ENCODE measurements around the gene NOTO. TPM values are rescaled to one million over a fixed set of nuclear protein-coding genes. Genes with fewer than 3 reads are reported as not detected.
A peak's percentile ranks its signal among the peaks of the same experiment; 100 is the strongest.

NOTO gene
- polyA plus RNA-seq, 2 of the 4 experiments (the other 2 are of a cell fraction): 0.03 TPM; not detected in 1

DNA sequence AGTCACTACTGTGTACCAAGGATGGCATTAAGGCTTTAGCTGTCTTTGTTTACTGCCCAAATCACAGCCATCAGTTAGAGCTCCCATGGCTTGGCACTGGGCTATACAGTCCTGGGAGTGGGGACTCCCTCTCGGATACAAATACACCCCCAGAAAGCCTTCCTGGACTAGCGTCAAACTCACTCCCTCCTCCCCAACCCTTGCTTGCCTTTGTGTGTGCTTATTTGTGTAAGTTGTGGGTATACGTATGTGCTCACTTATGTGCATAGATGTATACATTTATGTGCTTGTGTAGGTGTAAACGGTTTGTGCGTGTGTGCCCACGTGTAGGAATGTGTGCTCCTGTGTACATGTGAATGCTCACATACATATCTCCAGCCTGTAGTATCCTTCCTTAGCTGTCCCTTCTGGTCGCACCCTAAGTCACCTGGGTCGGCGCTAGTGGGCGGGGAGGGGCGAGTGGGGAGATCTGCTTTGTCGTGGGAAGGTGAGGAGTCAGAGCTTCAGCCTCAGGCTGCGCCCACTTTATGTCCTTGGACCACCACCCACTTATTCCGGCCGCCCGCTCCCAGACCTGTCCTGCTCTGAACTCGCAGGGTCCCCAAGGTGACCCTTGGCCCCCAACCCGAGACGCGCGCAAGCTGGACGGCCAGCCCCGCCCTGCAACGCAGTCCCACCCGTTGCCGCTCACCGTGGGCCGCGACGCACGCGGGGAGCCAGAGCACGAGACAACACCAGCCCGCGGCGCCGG lies 30.2 kb downstream of the NOTO start:
- Histone ChIP-seq H3K27ac (peak overlapping the region; percentile 55 to 81), H3K4me3 (peak overlapping the region; percentile 64), H3K9me3 (no peaks in the 10 kb centered on the region), H3K4me2 (peak overlapping the region; percentile 97), H3K4me1 (peaks cover 18% of the 10 kb centered on the region)
- ATAC-seq: peak in 1 of 2 experiments; percentile 10; a peak in 1 of 6 replicates
- CTCF ChIA-PET: interaction anchor here (0.6 to 8.4 kb wide), 10 partner anchors 9 to 148 kb away, joined by 3 to 36 read pairs (median 10); partner anchors contain the start of gene SMYD5
- 6% methylated on average over 20 of the region's 37 CpGs for WGBS (ENCODE audit: missing lambda C conversion rate)
- POLR2A ChIA-PET: interaction anchor here (0.9 to 2.4 kb wide), 11 partner anchors 10 to 505 kb away, joined by 3 to 16 read pairs (median 8); partner anchors contain the start of genes ALMS1, EGR4, FBXO41 and TPRKB
- no peak for FAIRE-seq
- TF ChIP-seq NR3C1 (IDR thresholded peaks at IDR 0.05) (no peak), MYC (IDR thresholded peaks at IDR 0.05; ENCODE audit: borderline replicate concordance, low read length) (no peak), POLR2AphosphoS2 (conservative IDR thresholded peaks at IDR 0.05; ENCODE audit: low read length) (no peak), HOXB5 (CRISPR knock-in tag; IDR thresholded peaks at IDR 0.05) (no peak), HDAC2 (IDR thresholded peaks at IDR 0.05) (no peak), KDM5A (IDR thresholded peaks at IDR 0.05) (no peak), EHMT2 (IDR thresholded peaks at IDR 0.05; ENCODE audit: low read depth) (no peak), BHLHE40 (IDR thresholded peaks at IDR 0.05; ENCODE audit: low read depth, low read length) (no peak), ESRRA (IDR thresholded peaks at IDR 0.05; ENCODE audit: borderline replicate concordance, low read length) (0 out of 2 replicates have a peak, but pooled peaks have one; percentile 37), PHF8 (IDR thresholded peaks at IDR 0.05; ENCODE audit: borderline replicate concordance, low read depth) (peak; percentile 70; the same call in 1 of the 2 replicates), MAFK (IDR thresholded peaks at IDR 0.05; ENCODE audit: partially characterized antibody) (no peak)
- DNase-seq (ENCODE audit: low read depth in 1 of 2, low spot score in 1 of 2): peak; percentile 34 to 39

- DNase-seq (ENCODE audit: low read depth in 1 of 2, low spot score in 1 of 2): peak; percentile 99 to 100
- WGBS (ENCODE audit: missing lambda C conversion rate): 1% methylated on average over 57 of the region's 67 CpGs
- TF ChIP-seq ZNF302 (CRISPR knock-in tag; IDR thresholded peaks at IDR 0.05) (no peak), HOXB13 (CRISPR knock-in tag; IDR thresholded peaks at IDR 0.05; ENCODE audit: low read depth) (no peak; the same call in 1 of the 2 replicates), MAZ (IDR thresholded peaks at IDR 0.05; ENCODE audit: borderline replicate concordance, low read depth, low read length) (no peak), BHLHE40 (IDR thresholded peaks at IDR 0.05; ENCODE audit: low read depth, low read length) (no peak), HOXA7 (CRISPR knock-in tag; IDR thresholded peaks at IDR 0.05) (no peak), ZC3H11A (IDR thresholded peaks at IDR 0.05) (no peak), NR3C1 (IDR thresholded peaks at IDR 0.05) (no peak), NPAS2 (CRISPR knock-in tag; IDR thresholded peaks at IDR 0.05; ENCODE audit: borderline replicate concordance) (no peak), HES2 (IDR thresholded peaks at IDR 0.05) (no peak), GATA3 (IDR thresholded peaks at IDR 0.05; ENCODE audit: borderline replicate concordance) (no peak), JUN (IDR thresholded peaks at IDR 0.05) (no peak), EP300 (IDR thresholded peaks at IDR 0.05) (no peak), ZFP36 (IDR thresholded peaks at IDR 0.05; ENCODE audit: borderline replicate concordance, partially characterized antibody) (no peak), TFCP2L1 (CRISPR knock-in tag; IDR thresholded peaks at IDR 0.05) (0 out of 2 replicates have a peak, but pooled peaks have one; percentile 53), CEBPB (IDR thresholded peaks at IDR 0.05) (no peak), JUNB (IDR thresholded peaks at IDR 0.05) (no peak), TP53 (CRISPR knock-in tag; IDR thresholded peaks at IDR 0.05) (no peak), POLR2A (IDR thresholded peaks at IDR 0.05; ENCODE audit: low read length) (peak; percentile 75), CTCF (IDR thresholded peaks at IDR 0.05) (no peak), FOXS1 (CRISPR knock-in tag; IDR thresholded peaks at IDR 0.05) (no peak), EHMT2 (IDR thresholded peaks at IDR 0.05; ENCODE audit: low read depth) (no peak)
- TF ChIP-seq, protein P1, sequence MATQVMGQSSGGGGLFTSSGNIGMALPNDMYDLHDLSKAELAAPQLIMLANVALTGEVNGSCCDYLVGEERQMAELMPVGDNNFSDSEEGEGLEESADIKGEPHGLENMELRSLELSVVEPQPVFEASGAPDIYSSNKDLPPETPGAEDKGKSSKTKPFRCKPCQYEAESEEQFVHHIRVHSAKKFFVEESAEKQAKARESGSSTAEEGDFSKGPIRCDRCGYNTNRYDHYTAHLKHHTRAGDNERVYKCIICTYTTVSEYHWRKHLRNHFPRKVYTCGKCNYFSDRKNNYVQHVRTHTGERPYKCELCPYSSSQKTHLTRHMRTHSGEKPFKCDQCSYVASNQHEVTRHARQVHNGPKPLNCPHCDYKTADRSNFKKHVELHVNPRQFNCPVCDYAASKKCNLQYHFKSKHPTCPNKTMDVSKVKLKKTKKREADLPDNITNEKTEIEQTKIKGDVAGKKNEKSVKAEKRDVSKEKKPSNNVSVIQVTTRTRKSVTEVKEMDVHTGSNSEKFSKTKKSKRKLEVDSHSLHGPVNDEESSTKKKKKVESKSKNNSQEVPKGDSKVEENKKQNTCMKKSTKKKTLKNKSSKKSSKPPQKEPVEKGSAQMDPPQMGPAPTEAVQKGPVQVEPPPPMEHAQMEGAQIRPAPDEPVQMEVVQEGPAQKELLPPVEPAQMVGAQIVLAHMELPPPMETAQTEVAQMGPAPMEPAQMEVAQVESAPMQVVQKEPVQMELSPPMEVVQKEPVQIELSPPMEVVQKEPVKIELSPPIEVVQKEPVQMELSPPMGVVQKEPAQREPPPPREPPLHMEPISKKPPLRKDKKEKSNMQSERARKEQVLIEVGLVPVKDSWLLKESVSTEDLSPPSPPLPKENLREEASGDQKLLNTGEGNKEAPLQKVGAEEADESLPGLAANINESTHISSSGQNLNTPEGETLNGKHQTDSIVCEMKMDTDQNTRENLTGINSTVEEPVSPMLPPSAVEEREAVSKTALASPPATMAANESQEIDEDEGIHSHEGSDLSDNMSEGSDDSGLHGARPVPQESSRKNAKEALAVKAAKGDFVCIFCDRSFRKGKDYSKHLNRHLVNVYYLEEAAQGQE (IDR thresholded peaks at IDR 0.05): no peak
- TF ChIP-seq, protein P2, sequence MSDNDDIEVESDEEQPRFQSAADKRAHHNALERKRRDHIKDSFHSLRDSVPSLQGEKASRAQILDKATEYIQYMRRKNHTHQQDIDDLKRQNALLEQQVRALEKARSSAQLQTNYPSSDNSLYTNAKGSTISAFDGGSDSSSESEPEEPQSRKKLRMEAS (IDR thresholded peaks at IDR 0.05): no peak; the same call in 1 of the 2 replicates
These were observed 31.0 kb downstream of the NOTO start, which contains the start of gene PRADC1 for GRCh38 chr2:73233154-73233931. TSS of gene PRADC1 (minus strand) at chr2:73233239. CDS start at chr2:73233160, 79 bp downstream.

More at GRCh38 chr2:73233154-73233931, 31.0 kb downstream of the NOTO start, which contains the start of gene PRADC1:
- CTCF ChIA-PET: interaction anchor here (1.3 to 8.4 kb wide), 9 partner anchors 11 to 148 kb away, joined by 3 to 36 read pairs (median 14); partner anchors contain the start of gene SMYD5
- H3K4me2 ChIP-seq: peak within 1 kb of the TSS; percentile 97
- peak; percentile 84 to 95 for ATAC-seq
- peak within 1 kb of the TSS; percentile 85 to 92 for H3K27ac ChIP-seq
- no peaks in the 10 kb centered on the region for H3K9me3 ChIP-seq
- POLR2A ChIA-PET: interaction anchor here (0.6 to 2.4 kb wide), 25 partner anchors 8 to 504 kb away, joined by 3 to 16 read pairs (median 6); partner anchors contain the start of genes ALMS1, EGR4, FBXO41 and NOTO
- no peak for FAIRE-seq
- H3K4me3 ChIP-seq: peak within 1 kb of the TSS; percentile 64
- peaks cover 24% of the 10 kb centered on the region for H3K4me1 ChIP-seq

All from A549 (cell line).